Activated CD8-positive, alpha-beta T cell treated with anti-CD3 and anti-CD28 coated beads for 36 hours (primary cell): ENCODE data around the gene PRDM5. TPM values are rescaled to one million over a fixed set of nuclear protein-coding genes. Genes with fewer than 3 reads are reported as not detected.

Experiments used
- ATAC-seq: fragments of 200-7000 bp; cut with Tn5 transposase; one replicate; pipeline ENCODE4 v1.10.0; 2021; ENCODE audit warnings: mild to moderate bottlenecking, moderate library complexity
- CTCF ChIA-PET: fragments of 350-600 bp; sonication (Branson Sonifier 250); formaldehyde crosslinking; loops from one replicate; lab custom pipeline; 2021; ENCODE audit warnings: antibody characterized with exemption; lab: Charles Lee
- POLR2A ChIA-PET: fragments of 350-600 bp; sonication (Branson Sonifier 250); formaldehyde crosslinking; loops from one replicate; lab custom pipeline; 2021; ENCODE audit warnings: antibody characterized with exemption; lab: Charles Lee
- DNase-seq: peaks from one replicate; pipeline ENCODE4 v3.0.0-alpha.2; 2020
- H3K27ac Mint-ChIP-seq: one replicate; pipeline ENCODE4 v1.8.0; 2021; ENCODE audit warnings: mild to moderate bottlenecking, mixed read lengths
- H3K27me3 Mint-ChIP-seq: one replicate; pipeline ENCODE4 v1.8.0; 2021; ENCODE audit warnings: mixed read lengths
- H3K36me3 Mint-ChIP-seq: one replicate; pipeline ENCODE4 v1.8.0; 2021; ENCODE audit warnings: low read depth, mixed read lengths
- H3K4me1 Mint-ChIP-seq: one replicate; pipeline ENCODE4 v1.8.0; 2021; ENCODE audit warnings: low read depth, mixed read lengths
- H3K4me3 Mint-ChIP-seq: one replicate; pipeline ENCODE4 v1.8.0; 2021; ENCODE audit warnings: mild to moderate bottlenecking, moderate library complexity, mixed read lengths
- H3K9me3 Mint-ChIP-seq: one replicate; pipeline ENCODE4 v1.8.0; 2021; ENCODE audit warnings: mixed read lengths
- CTCF ChIP-seq: fragments of 200-600 bp; IDR thresholded peaks from one replicate; pipeline ENCODE4 v1.8.0; 2022; ENCODE audit warnings: antibody characterized with exemption, mild to moderate bottlenecking
- intact Hi-C: fragments of 100-400 bp; cut with micrococcal nuclease; formaldehyde crosslinking; loops from one replicate; pipeline ENCODE4 v1.10.0; 2022
- total RNA-seq, 2 experiments: library from RNA; stranded (reverse); gene quantifications; one replicate each; pipeline ENCODE4 v1.2.3, GENCODE V29; 2021

Gene PRDM5
- total RNA-seq, 2 experiments from 2014 or later = 0.51 to 0.52 TPM

GRCh38 chr4:120725639-120726580 is 196.6 kb downstream of the PRDM5 start:
- ChIA-PET CTCF (no interaction called here), POLR2A (no interaction called here)
- no peak overlapping the region for H3K4me3 Mint-ChIP-seq
- no peaks in the 10 kb centered on the region for H3K27me3 Mint-ChIP-seq
- DNase-seq = no peak
- H3K36me3 Mint-ChIP-seq = no peaks in the 10 kb centered on the region
- H3K9me3 Mint-ChIP-seq = no peaks in the 10 kb centered on the region
- no peak for TF ChIP-seq CTCF
- no peaks in the 10 kb centered on the region for H3K4me1 Mint-ChIP-seq
- ATAC-seq = no peak
- H3K27ac Mint-ChIP-seq = no peak overlapping the region
- intact Hi-C loops = no loop called here

GRCh38 chr4:120724656-120725055 is 197.9 kb downstream of the PRDM5 start:
- Mint-ChIP-seq H3K9me3 (no peaks in the 10 kb centered on the region), H3K27ac (no peak overlapping the region), H3K4me3 (no peak overlapping the region), H3K27me3 (no peaks in the 10 kb centered on the region), H3K4me1 (no peaks in the 10 kb centered on the region), H3K36me3 (no peaks in the 10 kb centered on the region)
- no peak for TF ChIP-seq CTCF
- CTCF ChIA-PET = no interaction called here
- intact Hi-C loops = no loop called here
- DNase-seq (no peak), ATAC-seq (no peak)
- POLR2A ChIA-PET = no interaction called here

GRCh38 chr4:120723986-120724385 is 198.5 kb downstream of the PRDM5 start:
- no peak for TF ChIP-seq CTCF
- Mint-ChIP-seq H3K4me3 (no peak overlapping the region), H3K36me3 (no peaks in the 10 kb centered on the region), H3K9me3 (no peaks in the 10 kb centered on the region), H3K27me3 (no peaks in the 10 kb centered on the region), H3K4me1 (no peaks in the 10 kb centered on the region), H3K27ac (no peak overlapping the region)
- DNase-seq (no peak), ATAC-seq (no peak)
- intact Hi-C loops = no loop called here
- CTCF ChIA-PET = no interaction called here
- POLR2A ChIA-PET = no interaction called here

GRCh38 chr4:120723105-120723504 is 199.4 kb downstream of the PRDM5 start:
- ChIA-PET POLR2A (no interaction called here), CTCF (no interaction called here)
- intact Hi-C loops = no loop called here
- no peaks in the 10 kb centered on the region for H3K9me3 Mint-ChIP-seq
- H3K36me3 Mint-ChIP-seq = no peaks in the 10 kb centered on the region
- H3K27ac Mint-ChIP-seq = no peak overlapping the region
- ATAC-seq (no peak), DNase-seq (no peak)
- TF ChIP-seq CTCF = no peak
- H3K4me1 Mint-ChIP-seq = no peaks in the 10 kb centered on the region
- peaks cover 1% of the 10 kb centered on the region for H3K27me3 Mint-ChIP-seq
- H3K4me3 Mint-ChIP-seq = no peak overlapping the region

- ChIA-PET POLR2A (no interaction called here), CTCF (no interaction called here)
- H3K4me3 Mint-ChIP-seq = no peak overlapping the region
- DNase-seq (no peak), ATAC-seq (no peak)
- H3K4me1 Mint-ChIP-seq = no peaks in the 10 kb centered on the region
- no peaks in the 10 kb centered on the region for H3K9me3 Mint-ChIP-seq
- no peak overlapping the region for H3K27ac Mint-ChIP-seq
- intact Hi-C loops = no loop called here
- TF ChIP-seq CTCF = no peak
- no peaks in the 10 kb centered on the region for H3K36me3 Mint-ChIP-seq
- H3K27me3 Mint-ChIP-seq = peaks cover 1% of the 10 kb centered on the region
Observed at GRCh38 chr4:120722655-120723054, 199.9 kb downstream of the PRDM5 start.
